SJCRH30 (cell line): ENCODE results near the gene DHRS13. TPM values are rescaled to one million over a fixed set of nuclear protein-coding genes. Genes with fewer than 3 reads are reported as not detected.
"Not testable (repeated sequence)": the region's sequence is repeated elsewhere in the genome, so short reads cannot be mapped to it uniquely, and the experiment has no call there.

Experiments used
- DNase-seq, 2 experiments: peaks; one replicate each; pipeline ENCODE4 v3.0.0-alpha.2; 2015 to 2020
- H3K27ac ChIP-seq: fragments of 250-450 bp; sonication (Bioruptor Pico); 2 replicates; pipeline ENCODE4 v1.5.1; 2020; ENCODE audit warnings: mild to moderate bottlenecking, moderate library complexity
- H3K27me3 ChIP-seq: fragments of 250-450 bp; sonication (Bioruptor Pico); 2 replicates; pipeline ENCODE4 v1.5.1; 2020; ENCODE audit warnings: mild to moderate bottlenecking, moderate library complexity
- H3K36me3 ChIP-seq: fragments of 250-450 bp; sonication (Bioruptor Pico); 2 replicates; pipeline ENCODE4 v1.5.1; 2020; ENCODE audit warnings: mild to moderate bottlenecking, moderate library complexity
- H3K4me1 ChIP-seq: fragments of 250-450 bp; sonication (Bioruptor Pico); 2 replicates; pipeline ENCODE4 v1.5.1; 2020; ENCODE audit warnings: mild to moderate bottlenecking, moderate library complexity
- H3K4me3 ChIP-seq: fragments of 250-450 bp; sonication (Bioruptor Pico); 2 replicates; pipeline ENCODE4 v1.5.1; 2020; ENCODE audit warnings: mild to moderate bottlenecking, moderate library complexity
- H3K9me3 ChIP-seq: fragments of 250-450 bp; sonication (Bioruptor Pico); replicated peaks from 2 replicates; pipeline ENCODE4 v1.5.1; 2020; ENCODE audit warnings: mild to moderate bottlenecking, moderate library complexity
- total RNA-seq: library from RNA; depleted of rRNA; stranded (reverse); fragments of >200 nt; shearing (Covaris generic); gene quantifications from 2 replicates; pipeline ENCODE4 v1.2.3, GENCODE V29; 2014

The DHRS13 gene
- total RNA-seq, 1 experiment from 2014 or later = 27.0 TPM

DNA sequence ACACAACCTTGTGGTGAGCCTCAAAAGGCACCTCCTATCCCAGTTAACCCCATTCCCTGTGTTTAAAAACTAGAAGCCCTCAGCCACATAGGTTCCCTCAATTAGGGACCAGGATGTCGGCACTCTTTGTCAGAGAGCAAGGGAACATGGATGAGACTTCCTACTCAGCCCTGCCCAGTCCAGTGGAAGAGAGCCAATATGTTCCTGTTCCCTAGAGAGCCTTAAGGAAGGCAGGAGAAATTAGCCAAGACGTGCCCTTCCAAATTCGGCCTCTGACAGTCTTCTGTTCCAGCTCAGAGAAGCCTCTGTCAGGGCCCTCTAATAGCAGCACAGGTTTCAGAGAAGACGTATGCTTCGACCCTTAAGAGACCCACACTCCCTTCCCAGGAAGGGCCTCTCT, 14.6 kb upstream of the DHRS13 start:
- no peak for DNase-seq
- Histone ChIP-seq H3K4me1 (no peaks in the 10 kb centered on the region), H3K9me3 (no peaks in the 10 kb centered on the region), H3K4me3 (no peak overlapping the region), H3K27ac (no peak overlapping the region), H3K36me3 (peaks cover 94% of the 10 kb centered on the region), H3K27me3 (no peaks in the 10 kb centered on the region)

DNA sequence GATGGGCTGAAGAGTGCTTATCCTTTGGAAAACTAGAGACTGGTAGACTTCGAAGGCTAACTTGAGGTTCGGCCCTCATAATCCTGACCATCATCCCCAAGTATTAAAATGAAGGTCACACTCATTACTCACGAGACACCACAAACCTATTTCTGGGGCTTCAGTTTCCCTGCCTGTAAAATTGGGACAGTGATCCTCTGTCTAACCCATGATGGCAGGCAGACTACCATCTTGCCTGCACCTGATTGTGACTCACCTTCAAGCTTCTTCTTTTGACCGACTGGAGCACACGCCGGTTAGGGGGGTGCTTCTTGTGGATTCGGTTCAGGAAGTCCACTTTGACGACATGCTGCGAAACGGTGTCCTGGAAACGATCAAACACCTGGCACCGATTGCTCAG, 14.2 kb upstream of the DHRS13 start:
- peaks cover 95% of the 10 kb centered on the region for H3K36me3 ChIP-seq
- H3K4me1 ChIP-seq = no peaks in the 10 kb centered on the region
- DNase-seq = no peak
- no peak overlapping the region for H3K4me3 ChIP-seq
- H3K27ac ChIP-seq = no peak overlapping the region
- H3K27me3 ChIP-seq = no peaks in the 10 kb centered on the region
- no peaks in the 10 kb centered on the region for H3K9me3 ChIP-seq

DNA sequence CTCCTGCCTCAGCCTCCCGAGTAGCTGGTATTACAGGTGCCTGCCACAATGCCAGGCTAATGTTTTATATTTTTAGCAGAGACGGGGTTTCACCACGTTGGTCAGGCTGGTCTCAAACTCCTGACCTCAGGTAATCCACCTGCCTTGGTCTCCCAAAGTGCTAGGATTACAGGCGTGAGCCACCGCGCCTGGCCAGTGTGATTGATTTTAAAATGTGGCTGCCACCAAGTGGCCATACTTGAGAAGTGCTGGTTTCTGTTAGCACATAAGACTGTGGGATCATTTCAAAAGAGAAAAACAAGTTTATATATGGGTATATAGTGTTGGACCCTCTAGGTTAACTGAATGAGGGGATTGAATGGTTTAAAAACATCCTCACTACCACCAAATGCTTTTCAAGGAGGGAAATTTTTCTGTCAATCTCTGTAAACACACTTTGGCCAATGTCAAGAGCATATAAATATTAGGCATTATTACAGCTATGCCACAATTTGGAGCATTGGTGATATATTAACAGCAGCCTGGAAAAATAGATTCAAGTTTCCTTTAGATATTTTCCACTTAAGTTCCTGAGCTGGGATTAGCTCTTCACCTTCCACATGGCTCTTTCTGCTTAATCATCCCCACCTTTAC, 13.5 kb upstream of the DHRS13 start:
- peaks cover 95% of the 10 kb centered on the region for H3K36me3 ChIP-seq
- H3K27me3 ChIP-seq = no peaks in the 10 kb centered on the region
- no peaks in the 10 kb centered on the region for H3K4me1 ChIP-seq
- no peak overlapping the region for H3K27ac ChIP-seq
- H3K4me3 ChIP-seq = no peak overlapping the region
- peak in 1 of 2 experiments; percentile 62 for DNase-seq
- H3K9me3 ChIP-seq = no peaks in the 10 kb centered on the region

GRCh38 chr17:28912938-28913333, 10.1 kb upstream of the DHRS13 start:
- no peak for DNase-seq
- Histone ChIP-seq H3K4me3 (no peak overlapping the region), H3K9me3 (no peaks in the 10 kb centered on the region), H3K4me1 (peaks cover 16% of the 10 kb centered on the region), H3K27me3 (no peaks in the 10 kb centered on the region), H3K36me3 (peaks cover 97% of the 10 kb centered on the region), H3K27ac (no peak overlapping the region)

- Histone ChIP-seq H3K4me3 (no peak overlapping the region), H3K27ac (no peak overlapping the region), H3K9me3 (no peaks in the 10 kb centered on the region), H3K4me1 (peaks cover 21% of the 10 kb centered on the region), H3K36me3 (peaks cover 97% of the 10 kb centered on the region), H3K27me3 (no peaks in the 10 kb centered on the region)
- no peak for DNase-seq
Measured at GRCh38 chr17:28912281-28912937, 9.5 kb upstream of the DHRS13 start.

DNA sequence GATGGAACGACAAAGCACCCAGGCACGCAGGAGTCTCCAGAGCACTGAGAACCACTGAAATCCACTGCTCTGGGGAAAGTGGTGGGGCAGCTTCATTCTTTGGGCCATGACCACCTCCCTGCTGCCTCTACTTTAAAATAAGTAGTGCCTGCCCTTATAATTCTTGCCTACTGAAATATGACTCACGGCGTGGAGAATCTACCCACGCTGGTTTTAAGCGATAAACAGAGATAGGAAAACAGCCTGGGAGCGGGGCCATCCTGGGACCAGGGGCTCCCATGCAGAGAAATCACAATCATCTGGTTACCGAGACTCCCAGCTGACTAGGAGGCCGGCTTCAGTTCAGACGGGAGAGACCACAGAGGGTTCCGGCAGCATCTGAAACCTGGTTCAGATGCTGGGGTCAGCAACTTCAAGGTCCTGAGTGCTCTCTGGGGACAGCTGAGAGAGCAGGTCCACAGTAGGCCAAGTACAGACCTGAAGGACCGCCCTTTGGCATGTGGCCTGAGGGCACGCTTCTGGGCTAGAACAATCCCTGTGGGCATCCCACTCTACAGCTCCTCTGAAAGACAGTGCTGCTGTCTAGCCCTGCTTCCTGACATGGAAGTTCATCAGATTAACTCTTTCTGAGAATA, 8.6 kb upstream of the DHRS13 start:
- Histone ChIP-seq H3K9me3 (no peaks in the 10 kb centered on the region), H3K4me3 (no peak overlapping the region), H3K27ac (no peak overlapping the region), H3K4me1 (peaks cover 21% of the 10 kb centered on the region), H3K36me3 (peaks cover 97% of the 10 kb centered on the region), H3K27me3 (no peaks in the 10 kb centered on the region)
- no peak for DNase-seq

- DNase-seq = no peak
- H3K36me3 ChIP-seq = peaks cover 91% of the 10 kb centered on the region
- no peak overlapping the region for H3K27ac ChIP-seq
- H3K4me1 ChIP-seq = peaks cover 21% of the 10 kb centered on the region
- no peaks in the 10 kb centered on the region for H3K9me3 ChIP-seq
- no peak overlapping the region for H3K4me3 ChIP-seq
- H3K27me3 ChIP-seq = no peaks in the 10 kb centered on the region
Measured at GRCh38 chr17:28910534-28910933, 7.7 kb upstream of the DHRS13 start.

DNA sequence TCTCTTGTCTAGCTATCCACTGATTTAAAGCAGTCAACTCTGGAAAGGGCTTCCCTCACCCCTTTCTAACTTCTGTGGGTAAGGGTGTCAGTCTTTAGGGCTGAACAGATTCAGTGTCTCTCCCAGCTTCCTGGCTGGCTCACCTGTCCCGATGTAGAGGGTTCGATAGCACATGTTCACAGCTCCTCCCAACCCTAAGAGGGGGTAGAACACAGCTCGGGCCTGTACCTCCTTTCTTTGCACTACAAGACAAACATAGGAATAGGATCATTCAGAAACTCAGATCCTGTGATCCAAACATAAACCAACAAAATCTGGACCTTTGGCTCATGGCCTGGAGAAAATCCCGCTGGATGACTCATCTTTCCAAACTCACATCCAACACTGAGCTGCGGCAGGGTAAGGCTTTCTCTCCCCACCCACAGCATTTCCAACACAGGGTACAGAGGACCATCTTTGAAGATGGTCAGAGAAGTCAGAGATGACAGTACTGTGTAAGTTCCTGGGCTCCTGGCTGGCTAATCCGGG, 5.8 kb upstream of the DHRS13 start:
- Histone ChIP-seq H3K27ac (peak overlapping the region; percentile 46), H3K4me3 (no peak overlapping the region)

DNA sequence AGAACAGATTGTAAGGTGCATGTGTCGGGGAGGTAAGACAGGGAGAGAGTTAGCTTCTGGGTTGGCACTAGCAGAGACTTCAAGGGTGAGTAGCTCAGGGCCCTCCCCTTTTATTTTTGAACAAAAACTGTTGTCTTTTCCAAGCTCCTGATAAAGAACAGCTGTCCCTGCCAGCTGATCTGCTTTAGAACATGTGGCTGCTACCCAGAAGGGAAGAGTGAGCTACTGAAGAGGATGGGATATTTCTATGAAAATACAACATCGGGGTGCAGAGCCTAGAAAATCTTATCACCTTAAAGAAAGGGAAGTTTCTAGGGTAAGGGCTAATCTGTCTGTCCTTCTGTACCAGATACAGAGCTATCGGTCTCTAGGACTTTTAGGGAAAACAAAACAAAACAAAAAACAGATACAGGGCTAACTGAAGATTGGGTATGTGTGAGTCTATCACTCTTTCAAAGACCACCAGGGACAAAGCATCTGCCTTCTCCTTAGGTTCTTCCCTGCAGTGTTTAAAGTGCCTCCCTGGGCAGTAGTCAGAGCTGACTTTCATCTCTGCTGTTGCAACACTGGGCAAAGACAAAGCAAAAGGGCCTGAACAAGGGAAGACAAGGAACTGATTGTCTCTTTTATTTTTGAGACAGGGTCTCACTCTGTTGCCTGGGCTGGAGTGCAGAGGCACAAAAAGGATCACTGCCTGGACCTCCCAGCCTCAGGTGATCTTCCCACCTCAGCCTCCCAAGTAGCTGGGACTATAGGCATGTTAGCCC, 5.0 kb upstream of the DHRS13 start:
- H3K4me1 ChIP-seq = peaks cover 21% of the 10 kb centered on the region
- no peaks in the 10 kb centered on the region for H3K9me3 ChIP-seq
- no peaks in the 10 kb centered on the region for H3K27me3 ChIP-seq
- peak overlapping the region; percentile 46 for H3K27ac ChIP-seq
- H3K36me3 ChIP-seq = peaks cover 71% of the 10 kb centered on the region
- peak; percentile 40 to 55 for DNase-seq
- no peak overlapping the region for H3K4me3 ChIP-seq

More for the DNA sequence above, 5.8 kb upstream of the DHRS13 start:
- H3K27me3 ChIP-seq = no peaks in the 10 kb centered on the region
- H3K9me3 ChIP-seq = no peaks in the 10 kb centered on the region
- peak in 1 of 2 experiments; percentile 48 for DNase-seq
- H3K4me1 ChIP-seq = peaks cover 21% of the 10 kb centered on the region
- peaks cover 79% of the 10 kb centered on the region for H3K36me3 ChIP-seq

DNA sequence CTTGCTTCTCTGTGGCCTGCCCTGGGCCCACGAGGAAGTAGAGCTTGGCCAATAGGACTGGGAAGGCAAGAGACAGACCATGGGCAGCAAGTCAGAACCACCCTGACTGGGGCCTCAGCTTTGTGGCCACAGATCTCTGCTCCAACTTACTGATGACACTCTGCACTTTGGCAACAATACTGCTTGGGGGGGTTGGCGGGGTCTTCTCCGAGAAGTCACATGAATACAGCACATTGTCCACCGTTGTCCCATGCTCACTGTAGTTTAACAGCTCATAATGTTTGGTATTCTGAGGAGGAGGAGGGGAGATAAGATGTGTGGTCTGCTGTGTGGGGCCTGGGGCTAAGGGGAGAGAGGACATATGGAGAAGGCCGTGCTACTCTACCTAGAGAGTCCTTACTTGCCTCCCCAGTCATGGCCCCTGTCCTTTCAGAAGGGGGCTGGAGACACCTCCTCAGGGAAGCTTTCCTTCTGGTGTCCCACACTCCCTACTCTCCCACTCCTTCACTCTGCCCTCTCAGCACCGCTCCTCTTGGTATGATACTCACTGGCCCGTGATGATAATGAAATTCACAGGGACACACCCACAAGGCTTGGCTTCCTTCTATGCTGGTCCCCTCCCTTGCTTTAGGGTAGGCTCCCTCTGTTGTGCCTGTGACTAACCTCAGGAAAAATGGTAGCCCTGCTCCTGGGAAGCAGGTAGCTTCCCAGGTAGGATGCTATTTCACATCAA, 4.0 kb upstream of the DHRS13 start:
- Histone ChIP-seq H3K36me3 (peaks cover 61% of the 10 kb centered on the region), H3K9me3 (no peaks in the 10 kb centered on the region), H3K27me3 (no peaks in the 10 kb centered on the region), H3K4me1 (peaks cover 21% of the 10 kb centered on the region), H3K4me3 (no peak overlapping the region), H3K27ac (no peak overlapping the region)
- DNase-seq = no peak

DNA sequence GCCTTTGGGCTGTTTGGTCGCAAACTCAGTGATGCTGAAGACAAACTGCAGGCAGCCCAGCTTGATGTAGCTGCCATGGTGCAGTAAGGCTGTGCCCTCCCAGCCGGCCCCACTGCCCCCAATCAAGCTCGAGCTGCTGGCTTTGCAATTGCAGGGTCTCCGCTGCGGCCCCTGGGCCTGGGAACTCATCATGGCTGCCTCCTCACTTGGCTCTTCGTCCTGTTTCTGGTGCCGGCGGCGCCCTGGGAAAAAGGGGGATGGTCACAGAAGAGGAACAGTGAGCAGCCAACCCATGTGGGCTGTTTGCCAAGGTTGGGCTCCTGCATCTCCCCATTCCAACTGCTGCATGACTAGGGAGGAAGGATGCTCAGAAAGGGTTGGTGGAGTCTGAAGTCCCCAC, 3.4 kb upstream of the DHRS13 start:
- Histone ChIP-seq H3K9me3 (no peaks in the 10 kb centered on the region), H3K27ac (no peak overlapping the region), H3K4me3 (no peak overlapping the region), H3K27me3 (no peaks in the 10 kb centered on the region), H3K4me1 (peaks cover 21% of the 10 kb centered on the region), H3K36me3 (peaks cover 55% of the 10 kb centered on the region)
- no peak for DNase-seq

GRCh38 chr17:28904800-28905199, 1.9 kb upstream of the DHRS13 start:
- H3K36me3 ChIP-seq = peaks cover 40% of the 10 kb centered on the region
- no peak overlapping the region for H3K27ac ChIP-seq
- peaks cover 21% of the 10 kb centered on the region for H3K4me1 ChIP-seq
- no peaks in the 10 kb centered on the region for H3K27me3 ChIP-seq
- no peak for DNase-seq
- H3K9me3 ChIP-seq = no peaks in the 10 kb centered on the region
- H3K4me3 ChIP-seq = no peak overlapping the region

DNA sequence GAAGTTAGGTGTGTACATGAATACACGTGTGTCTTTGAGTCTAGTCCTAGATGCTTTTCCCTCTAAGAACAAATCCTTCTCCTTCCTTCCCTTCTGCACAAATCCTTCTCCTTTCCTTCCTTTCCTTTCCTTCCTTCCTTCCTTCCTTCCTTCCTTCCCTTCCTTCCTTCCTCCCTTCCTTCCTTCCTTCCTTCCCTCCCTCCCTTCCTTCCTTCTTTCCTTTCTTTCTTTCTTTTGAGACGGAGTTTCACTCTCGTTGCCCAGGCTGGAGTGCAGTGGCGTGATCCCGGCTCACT, 615 bp upstream of the DHRS13 start:
- H3K27ac ChIP-seq, H3K27me3 ChIP-seq, DNase-seq, H3K4me3 ChIP-seq, H3K9me3 ChIP-seq: not testable (repeated sequence)
- H3K4me1 ChIP-seq = peaks cover 11% of the 10 kb centered on the region
- H3K36me3 ChIP-seq = peaks cover 27% of the 10 kb centered on the region
